ENCODE data around the gene CYP19A1.

CYP19A1 gene

DNA sequence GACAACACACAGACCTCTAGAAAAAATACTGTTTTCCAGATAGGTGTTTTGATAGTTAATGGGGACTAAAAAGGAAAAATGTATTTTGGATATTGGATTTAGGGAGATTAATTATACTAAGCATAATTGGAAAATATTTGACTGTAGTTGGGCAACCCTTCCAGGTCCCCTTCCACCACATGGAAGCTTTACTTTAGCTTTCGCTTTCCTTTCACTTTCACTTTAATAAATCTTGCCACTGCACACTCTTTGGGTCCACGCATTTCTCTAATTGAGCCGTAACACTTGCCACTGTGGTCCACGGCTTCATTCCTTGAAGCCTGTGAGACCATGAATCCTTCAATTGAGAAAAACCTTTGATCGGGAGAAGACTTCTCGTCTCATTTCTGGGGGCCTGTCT lies 18.6 kb upstream of the CYP19A1 start:
- DNase-seq = no peak

DNA sequence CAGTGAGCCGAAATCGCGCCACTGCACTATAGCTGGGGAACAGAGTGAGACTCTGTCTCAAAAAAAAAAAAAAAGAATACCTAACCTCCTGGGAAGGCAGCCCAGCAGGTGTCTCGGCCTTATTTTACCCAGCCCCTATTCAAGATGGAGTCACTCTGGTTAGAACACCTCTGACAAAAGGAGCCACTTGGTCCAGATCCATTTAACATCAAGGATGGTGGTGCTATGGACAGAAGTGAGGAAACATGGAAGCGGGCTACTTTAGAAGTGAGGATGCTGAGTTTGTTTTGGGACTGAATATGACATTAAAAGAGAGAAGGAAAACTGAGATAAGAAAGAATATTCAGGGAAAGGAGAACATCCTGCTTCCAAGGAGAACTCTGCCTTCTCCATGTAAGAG lies 17.8 kb upstream of the CYP19A1 start:
- DNase-seq = no peak

DNA sequence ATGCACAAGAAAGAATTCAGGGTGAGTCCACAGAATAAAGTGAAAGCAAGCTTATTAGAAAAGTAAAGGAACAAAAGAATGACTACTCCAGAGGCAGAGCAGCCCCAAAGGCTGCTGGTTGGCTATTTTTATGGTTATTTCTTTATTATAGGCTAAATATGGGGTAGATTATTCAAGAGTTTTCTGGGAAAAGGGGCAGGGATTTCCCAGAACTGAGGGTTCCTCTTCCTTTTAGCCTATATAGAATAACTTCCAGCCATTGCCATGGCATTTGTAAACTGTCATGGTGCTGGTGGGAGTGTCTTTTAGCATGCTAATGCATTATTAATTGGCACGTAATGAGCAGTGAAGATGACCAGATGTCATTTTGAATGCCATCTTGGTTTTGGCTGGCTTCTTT lies 16.7 kb upstream of the CYP19A1 start:
- no peak for DNase-seq

DNA sequence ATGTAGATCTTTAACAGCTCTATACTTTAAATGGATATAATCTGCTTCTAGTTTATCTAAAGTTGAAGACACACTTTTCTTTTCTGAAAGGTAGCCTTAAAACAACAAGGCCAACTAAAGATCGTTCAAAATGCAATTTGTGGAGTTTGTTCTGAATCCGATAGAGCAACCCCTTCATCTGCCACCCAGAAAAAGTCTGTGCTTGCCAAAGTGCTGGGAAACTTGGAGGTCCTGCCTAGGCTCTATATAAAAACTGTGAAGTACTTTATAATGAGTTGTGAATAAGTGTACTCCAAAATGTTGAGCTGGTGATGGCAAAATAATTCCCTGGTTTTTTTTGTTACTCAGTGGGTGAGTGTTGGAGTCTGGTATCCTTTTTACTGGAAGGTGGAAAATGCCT lies 15.6 kb upstream of the CYP19A1 start:
- no peak for DNase-seq

DNA sequence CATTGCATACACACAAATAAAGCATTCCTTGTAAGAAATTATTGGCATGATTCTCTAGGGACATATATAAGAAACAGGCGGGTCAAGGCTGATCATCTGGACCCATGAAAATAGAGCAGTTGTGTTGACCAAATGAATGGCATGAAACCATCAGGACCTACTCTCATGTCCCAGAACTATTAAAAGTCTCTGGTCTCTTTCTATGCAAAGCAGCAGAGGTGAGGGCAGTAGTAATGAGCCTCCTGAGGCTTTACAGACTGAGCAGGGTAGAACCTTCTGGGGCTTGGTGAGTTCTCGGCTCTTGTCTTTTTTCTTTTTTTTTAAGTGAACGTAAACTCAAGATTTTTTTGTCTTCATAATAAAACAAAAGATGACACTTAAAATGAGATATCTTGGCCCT lies 12.3 kb upstream of the CYP19A1 start:
- no peak for DNase-seq

DNA sequence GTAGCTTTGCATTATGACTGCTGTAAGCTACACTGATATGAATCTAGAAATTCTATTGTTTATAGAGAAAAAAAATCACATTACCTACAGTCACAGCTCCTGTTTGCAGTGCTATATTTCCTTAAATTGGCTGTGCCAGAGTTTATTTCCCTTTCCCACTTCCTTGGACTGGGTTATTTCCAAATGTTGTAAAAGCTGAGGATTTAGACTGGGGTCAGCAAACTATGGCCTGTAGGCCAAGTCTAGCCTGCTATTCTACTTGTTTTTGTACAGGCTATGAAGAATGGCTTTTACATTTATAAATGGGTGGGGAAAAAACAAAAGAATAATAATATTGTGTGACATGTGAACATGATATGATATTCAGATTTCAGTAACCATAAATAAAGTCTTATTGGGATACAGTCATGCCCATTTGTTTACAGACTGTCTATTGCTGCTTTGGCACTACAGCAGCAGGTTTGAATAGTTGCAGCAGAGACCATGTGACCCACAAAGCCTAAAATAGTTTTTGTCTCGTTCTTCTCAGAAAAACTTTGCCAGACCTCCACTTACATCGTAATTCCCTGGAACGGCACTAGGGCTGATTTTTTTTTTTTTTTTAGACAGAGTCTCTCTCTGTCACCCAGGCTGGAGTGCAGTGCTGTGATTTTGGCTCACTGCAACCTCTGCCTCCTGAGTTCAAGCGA lies 10.9 kb upstream of the CYP19A1 start:
- DNase-seq = no peak

DNA sequence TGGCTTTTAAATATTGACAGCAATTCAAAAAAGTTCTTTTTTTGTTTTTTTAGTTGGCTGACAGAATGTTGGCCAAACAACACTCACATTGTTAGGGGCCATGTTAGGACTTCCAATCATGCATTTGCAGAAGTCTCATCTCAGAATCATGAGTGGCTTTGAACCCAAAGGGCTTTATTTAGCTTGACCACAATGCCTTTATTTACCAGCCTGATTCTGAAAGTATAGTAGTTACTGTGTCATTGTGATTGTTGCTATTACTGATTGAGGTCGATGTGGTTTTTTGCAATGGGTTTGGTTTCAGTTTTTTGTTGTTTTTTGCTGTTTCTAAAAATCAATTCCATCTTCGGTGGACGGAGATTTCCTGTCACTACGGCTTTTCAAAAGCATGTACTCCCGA lies 10.3 kb upstream of the CYP19A1 start:
- no peak for DNase-seq

DNA sequence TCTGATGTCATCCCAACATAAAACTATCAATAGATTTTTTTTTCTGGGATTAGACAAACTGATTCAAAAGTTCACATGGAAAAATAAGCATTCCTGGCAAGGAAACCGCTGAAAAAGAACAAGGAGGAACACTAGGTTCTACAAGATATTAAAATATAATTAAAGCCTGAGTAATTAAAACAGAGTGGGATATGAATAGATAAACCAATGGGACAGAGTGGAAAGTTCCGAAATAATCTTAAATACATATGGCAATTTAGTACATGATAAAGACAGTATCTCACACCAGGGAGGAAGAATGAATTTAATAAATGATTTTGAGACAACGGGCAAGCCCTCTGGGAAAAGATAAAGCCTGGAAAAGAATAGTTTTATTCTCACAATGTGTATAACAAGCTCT lies 7.7 kb upstream of the CYP19A1 start:
- DNase-seq = no peak

DNA sequence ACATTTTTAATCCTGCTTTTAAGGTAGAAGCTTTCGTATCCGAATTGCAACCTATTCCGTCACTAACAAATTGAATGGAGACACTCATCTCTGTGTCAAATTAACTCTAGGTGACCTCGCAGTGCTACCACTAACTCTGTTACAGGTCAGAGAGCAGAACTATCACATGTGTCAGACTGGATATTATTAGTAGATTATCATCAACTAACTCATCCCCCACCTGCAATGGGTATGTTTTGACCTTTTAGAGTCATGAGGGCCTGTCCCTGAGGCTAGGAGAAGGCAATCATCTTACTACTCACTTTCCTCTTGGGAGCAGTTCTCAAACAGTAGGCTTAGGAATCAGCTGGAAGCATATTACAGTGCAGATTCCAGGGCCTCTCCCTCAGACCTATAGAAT lies 5.1 kb upstream of the CYP19A1 start:
- DNase-seq = no peak

DNA sequence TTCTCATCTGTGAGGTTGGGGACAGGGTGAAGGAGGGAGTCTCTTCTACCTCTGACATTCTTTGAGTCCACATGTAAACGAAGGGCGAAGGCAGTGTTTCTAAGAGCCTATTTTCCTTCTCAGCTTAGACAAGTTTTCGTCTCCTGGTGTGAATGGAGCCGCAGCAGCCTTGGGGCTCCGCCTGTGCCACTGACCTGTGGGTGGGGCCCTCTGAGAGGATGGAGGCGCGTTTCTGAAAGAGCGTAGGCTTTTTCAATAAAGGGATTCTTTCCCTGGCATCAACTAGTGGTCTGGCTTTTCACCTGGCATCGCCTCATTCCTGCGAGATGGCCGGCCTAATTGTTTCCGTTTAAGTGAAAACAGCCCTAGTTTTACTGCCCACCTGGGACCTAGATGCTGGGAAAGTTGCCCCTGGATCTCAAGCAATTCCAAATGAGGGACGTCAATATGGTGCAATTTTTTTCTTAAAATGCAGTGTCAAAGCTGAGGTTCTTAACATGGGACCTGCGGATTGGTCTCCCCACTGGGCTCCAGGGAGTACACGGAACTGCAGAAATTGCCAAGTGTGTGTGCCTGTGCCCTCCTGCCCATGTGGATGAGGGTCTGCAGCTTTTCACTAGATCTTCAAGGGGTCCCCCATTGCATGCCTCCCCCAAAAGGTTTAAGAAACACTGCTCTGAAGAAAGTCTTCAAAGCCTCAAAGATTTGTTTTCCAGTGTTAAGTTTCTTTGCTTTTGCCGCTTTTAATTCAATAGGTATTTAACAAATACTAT lies 4.0 kb upstream of the CYP19A1 start:
- no peak for DNase-seq

DNA sequence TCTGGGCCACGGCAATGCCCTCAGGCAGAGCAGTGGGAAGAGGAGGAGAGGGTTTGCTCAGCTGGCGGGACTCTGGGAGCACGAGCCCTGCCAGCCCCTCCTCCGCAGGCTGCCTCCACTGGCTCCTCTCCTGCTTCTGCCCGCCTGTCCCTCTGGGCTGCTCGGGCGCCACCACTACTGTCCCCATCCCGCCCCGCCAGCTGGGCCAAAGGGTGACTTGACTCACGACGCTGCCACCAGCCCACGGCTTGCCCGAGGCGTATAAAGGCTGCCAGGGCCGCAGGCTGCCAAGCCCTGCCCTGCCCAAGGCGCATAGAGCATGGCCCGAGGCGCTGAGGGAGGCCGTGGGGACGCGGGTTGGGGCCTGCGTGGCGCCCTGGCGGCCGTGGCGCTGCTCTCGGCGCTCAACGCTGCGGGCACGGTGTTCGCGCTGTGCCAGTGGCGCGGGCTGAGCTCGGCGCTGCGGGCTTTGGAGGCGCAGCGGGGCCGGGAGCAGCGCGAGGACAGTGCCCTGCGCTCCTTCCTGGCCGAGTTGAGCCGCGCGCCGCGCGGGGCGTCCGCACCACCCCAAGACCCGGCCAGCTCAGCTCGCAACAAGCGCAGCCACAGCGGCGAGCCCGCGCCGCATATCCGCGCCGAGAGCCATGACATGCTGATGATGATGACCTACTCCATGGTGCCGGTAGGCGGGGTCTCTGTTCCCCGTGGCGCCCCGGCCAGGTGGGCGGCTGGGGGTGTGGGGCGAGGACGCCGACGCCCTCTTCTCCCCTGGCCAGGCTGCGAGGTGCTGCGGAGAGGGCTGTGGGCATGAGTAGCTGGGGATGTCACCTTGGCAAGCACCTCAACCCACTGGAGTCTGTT lies 3.2 kb upstream of the CYP19A1 start, which contains the start of gene GLDN:
Gene GLDN (plus strand): TSS at position 290 of the 861 bp plus-strand sequence. CDS start 30 bp downstream, at position 320.
- DNase-seq = no peak

DNA sequence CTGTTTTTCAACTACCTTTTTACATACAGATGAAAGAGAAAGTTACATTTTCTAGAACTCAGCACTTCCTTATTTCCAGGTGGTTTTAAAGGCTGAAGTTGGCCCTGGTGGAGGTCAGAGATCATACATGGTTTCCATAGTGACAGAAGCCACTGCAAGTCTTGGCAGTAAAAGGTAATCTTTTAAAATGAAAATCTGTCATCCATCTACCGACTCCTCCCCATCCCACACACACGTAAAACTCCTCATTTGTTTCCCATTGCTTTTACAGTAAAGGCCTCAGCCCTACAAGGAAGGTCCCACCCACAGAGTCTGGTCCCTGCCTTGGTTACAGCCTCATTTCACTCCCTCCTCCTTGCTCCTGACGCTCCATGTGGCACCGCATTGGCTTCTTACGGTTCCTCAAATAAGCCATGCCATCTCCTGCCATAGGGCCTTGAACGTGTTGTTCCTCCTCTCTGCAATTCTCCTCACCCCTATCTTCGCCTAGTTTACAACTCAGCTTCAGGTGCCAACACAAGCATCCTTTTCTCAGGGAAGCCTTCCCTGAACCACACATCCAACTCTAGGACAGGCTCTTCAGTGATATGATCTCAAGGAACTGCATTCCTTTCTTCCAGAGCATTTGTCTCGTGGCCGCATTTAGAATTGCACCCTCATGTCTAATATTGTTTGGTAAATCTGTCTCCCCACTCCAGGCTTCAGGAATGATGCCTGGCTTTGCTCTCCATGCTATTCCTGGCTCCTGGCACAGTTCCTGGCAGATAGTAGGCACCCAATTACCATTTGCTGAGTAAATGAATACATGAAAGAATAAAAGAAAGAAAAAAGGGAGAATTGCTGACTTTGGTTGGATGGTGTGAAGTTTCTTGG lies 2.6 kb downstream of the CYP19A1 start:
- DNase-seq = no peak

DNA sequence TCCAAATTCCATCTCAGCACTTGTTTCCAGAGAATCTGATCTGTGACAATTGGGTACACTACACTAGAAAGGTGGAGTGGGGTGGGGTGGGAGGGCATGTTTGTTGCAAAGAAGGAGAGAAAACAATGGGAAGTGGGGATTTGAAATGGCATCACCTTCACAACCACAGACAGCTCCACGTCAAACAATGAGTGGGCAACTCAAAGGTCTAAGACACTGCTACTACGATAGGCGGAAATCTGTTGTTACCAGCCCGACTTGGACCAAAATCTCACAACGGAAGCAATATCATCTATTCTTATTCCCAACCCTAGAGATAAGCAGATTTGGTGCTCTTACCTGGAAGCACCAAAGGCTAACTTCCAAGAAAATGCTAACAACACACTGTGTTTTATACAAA lies 3.3 kb downstream of the CYP19A1 start:
- DNase-seq = no peak

DNA sequence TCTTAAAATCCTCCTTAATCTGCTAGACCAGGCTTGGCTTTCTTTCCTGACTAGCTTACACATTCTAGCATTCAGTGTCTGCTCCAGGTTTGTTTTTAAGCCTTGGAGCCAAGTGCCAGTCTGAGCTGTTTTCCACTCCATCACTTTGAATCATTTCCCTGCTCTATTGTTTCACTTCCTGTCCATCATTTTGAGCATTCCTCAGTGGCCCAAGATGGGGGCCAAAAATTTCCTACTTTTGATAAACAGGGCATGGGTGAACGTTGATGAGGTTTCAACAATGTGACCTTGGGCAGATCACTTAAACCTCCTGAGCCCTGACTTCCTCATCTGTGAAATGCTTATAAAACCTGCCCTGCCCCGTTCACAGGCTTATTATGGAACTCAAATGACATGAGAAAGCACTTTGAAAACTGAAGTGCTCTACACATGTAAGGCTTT lies 4.4 kb downstream of the CYP19A1 start:
- no peak for DNase-seq

DNA sequence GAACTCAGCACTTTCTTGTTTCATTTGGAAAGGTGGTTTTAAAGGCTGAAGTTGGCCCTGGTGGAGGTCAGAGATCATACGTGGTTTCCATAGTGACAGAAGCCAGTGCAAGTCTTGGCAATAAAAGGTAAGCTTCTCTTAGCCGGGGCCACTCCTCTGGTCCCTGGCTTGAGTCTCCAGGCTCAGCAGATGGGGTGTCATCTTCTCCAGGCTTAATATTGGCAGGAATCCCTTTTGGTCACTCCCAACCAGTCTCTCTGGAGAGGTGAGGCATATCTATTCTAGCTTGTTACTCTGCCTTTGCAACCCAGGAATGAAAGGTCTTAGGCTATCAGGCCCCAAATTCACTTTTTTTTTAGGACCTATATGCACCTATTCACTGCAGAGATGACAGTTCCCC lies 4.8 kb downstream of the CYP19A1 start:
- DNase-seq = no peak

DNA sequence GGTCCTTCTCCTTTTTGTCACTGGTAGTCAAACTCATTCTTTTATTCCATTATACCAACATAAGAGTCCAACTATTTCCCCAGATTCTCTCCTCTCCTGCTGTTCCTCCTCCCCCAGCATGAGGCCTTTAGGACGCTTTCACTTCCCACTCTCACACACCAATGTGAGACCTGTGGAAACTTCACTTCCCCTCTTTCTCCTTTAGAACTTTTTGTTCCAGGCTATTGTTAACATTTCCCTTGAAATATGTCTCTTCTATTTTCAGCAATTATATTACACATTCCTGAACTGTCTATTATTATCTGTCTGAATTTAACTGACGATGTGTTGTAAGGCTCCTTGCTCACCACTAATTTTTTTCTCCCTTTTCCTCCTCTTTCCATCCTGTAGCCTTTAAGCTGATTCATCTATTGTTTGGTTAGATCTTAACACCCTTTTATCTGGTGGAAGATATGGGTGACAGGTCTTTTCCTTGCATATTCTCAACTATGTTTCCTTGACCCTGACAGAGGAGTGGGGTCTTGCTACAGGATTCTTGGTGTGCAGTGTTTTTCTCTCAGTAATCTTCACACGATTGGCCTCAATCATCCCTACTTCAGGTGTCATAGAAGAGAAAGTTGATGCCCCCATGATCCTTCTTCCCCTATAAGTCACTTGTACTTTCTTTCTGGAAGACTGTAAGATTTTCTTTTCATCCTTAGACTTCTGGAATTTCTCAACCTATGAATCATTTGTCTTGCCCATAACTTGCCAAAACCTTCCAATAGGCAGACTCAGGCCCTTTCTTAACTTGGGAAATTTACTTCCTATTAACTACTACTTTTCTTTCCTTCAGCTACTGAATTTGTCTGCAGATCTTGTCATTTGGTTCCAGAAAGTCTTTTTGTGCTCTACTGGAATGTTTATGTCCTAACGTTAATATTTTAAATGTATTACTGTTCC lies 5.9 kb downstream of the CYP19A1 start:
- DNase-seq = no peak

DNA sequence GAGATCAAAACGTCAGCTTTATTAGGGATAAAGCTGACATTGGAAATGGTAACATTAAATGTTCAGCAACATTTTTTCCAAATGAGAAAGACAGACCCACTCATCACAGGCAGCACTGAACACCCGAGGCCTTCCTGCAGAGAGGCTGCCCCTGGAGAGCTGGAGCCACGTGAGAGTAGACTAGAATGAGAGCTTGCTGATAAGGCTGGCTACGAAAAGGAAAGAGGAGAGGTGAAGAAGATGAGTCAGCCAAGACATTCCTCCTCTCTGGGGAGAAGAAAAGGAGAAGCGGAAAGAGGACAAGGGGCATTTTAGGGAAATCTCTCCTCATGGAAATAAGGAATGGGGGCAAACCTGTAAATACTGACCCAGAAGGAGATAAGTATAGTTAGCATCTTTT lies 7.3 kb downstream of the CYP19A1 start:
- DNase-seq = no peak

DNA sequence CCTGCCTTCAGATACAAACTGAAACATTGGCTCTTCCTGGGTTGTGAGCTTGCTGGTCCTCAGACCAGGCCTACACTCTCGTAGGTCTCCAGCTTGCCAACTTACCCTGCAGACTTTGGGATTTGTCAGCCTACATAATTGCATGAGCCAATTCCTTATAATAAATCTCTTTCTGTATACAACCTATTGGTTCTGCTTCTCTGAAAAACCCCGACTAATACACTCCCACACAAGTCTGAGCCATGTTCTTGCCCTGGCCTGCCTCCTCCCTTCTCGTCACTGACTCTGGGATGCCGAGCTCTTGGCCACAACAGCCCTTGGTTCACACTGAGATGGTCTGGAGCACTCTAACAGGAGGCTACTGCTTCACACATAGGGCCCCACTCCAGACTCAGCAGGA lies 9.5 kb downstream of the CYP19A1 start:
- no peak for DNase-seq

DNA sequence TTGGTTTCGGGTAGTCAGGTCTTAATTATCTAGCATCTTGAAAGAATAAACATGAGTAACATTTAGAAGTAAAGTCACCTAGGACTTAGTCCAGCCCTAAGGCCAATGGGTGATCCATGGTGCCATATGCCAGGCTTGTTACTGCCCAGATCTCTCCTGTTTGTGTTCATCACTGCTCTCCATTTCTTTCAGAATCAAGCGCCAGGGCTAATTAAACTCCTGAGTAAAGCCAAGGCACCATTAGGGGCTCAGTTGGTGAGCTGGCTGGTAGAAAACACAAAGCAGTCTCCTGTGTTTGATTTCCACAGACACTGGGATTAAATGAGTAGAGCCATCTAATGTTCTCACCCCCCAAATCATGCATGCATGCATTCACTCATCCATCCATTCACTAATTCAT lies 11.3 kb downstream of the CYP19A1 start:
- DNase-seq = no peak

DNA sequence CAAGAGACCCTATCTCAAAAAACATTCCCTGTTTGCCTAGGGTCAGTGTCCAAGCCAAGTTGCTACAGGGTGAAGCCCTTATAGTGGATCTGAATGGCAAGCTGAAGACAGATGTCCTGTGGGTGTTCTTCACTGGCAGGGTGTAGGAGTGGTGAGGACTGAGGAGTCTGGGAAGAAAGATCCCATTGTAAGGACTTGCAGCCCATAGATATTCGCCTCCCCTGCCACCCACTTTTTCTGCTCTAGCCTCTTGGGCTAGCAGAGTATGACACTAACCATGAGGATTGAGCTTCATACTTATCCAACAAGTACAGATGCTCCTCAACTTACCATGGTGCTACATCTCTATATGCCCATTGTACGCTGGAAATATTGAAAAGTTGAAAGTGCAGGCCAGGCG lies 13.2 kb downstream of the CYP19A1 start:
- no peak for DNase-seq

DNA sequence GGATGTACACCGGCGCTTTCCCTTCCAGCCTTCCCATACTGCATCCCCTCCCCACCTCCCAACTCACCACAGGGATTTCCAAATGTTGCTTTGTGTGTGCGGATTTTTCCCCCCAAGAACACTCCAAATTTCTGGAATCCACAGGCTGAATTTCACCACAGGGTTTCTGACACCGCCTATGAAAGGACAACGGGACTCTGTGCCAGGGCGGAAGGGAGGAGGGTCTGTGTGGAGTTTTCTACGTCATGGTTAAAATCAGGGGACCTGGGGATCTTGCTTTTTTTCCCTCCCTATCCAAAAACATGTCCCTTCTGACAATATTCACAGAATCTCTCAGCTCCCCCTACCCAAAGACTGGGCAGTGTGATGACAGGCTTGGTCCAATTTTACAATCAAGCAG lies 14.6 kb downstream of the CYP19A1 start:
- no peak for DNase-seq

Measured in activated effector memory CD4-positive, alpha-beta T cell treated with anti-CD3 and anti-CD28 coated beads, Interleukin-2, amount 50 U/mL, for 16 hours (primary cell).